ENCODE data around the gene ASRGL1.

The ASRGL1 gene

GRCh38 chr11:62419314-62419929, 82.2 kb downstream of the ASRGL1 start:
- no peak for DNase-seq

GRCh38 chr11:62419943-62420342, 82.7 kb downstream of the ASRGL1 start:
- DNase-seq: no peak

GRCh38 chr11:62420882-62421281, 83.6 kb downstream of the ASRGL1 start:
- DNase-seq: no peak

DNA sequence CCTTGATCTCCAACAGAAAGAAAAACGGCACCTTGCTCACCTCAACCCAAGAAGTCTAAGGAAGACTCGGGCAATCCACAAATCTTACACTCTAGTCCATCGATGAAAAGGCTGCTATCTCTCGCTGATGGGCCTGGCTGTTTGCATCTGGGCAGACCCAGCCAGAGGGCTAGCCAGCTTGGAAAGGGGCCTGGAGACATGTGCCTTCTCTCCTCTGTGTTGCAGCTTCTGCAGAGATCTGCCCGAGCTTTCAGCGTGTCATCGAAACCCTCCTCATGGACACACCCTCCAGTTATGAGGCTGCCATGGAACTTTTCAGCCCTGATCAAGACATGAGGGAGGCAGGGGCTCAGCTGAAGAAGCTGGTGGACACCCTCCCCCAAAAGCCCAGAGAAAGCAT, 84.7 kb downstream of the ASRGL1 start:
- no peak for DNase-seq

GRCh38 chr11:62423012-62423411, 85.8 kb downstream of the ASRGL1 start:
- no peak for DNase-seq

DNA sequence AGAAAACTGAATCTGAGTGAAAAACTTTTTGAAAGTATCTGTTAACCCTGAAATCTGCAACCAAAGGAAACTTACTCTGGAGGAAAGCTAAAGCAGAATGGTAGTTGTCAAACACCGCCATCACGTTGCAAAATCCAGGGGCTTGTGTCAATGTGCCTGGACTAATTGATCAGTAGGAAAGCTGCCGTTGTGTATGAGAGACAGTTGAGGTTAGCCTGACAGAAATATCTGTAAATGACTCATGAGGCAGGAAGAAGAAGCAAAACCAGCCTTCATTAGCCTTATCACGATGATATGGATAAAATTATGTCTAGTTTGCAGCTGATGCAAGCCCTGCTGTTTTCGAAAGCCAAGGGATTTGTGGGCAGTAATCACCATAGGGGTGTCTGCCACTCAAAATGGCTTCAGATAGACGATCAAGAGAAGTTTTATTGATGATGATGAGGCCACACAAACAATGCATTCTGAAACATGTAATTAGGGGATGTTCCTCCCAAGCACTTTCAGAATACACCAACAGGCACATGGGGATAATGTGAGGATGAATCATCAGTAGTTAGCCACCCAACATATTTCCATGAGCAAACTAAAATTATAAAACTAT, 90.5 kb downstream of the ASRGL1 start:
- DNase-seq: no peak

DNA sequence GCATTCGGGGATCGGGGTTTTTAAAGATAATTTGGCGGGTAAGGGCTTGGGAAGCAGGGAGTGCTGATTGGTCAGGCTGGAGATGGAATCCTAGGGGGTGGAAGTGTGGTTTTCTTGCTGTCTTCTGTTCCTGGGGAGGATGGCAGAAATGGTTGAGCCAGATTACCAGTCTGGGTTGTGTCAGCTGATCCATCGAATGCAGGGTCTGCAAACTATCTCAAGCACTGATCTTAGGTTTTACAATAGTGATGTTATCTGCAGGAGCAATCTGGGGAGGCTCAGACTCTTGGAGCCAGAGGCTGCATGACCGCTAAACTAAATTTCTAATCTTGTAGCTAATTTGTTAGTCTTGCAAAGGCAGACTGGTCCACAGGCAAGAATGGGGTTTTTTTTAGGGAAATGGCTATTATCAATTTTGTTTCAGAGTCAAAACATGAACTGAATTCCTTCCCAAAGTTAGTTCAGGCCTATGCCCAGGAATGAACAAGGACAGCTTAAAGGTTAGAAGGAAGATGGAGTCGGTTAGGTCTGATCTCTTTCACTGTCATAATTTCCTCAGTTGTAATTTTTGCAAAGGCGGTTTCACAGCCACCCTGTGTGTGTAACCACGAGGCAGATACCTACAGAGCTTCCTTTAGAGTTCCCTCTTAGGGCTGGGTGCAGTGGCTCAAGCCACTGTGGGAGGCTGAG, 91.8 kb downstream of the ASRGL1 start:
- no peak for DNase-seq

GRCh38 chr11:62430425-62430824, 93.2 kb downstream of the ASRGL1 start:
- DNase-seq: no peak

DNA sequence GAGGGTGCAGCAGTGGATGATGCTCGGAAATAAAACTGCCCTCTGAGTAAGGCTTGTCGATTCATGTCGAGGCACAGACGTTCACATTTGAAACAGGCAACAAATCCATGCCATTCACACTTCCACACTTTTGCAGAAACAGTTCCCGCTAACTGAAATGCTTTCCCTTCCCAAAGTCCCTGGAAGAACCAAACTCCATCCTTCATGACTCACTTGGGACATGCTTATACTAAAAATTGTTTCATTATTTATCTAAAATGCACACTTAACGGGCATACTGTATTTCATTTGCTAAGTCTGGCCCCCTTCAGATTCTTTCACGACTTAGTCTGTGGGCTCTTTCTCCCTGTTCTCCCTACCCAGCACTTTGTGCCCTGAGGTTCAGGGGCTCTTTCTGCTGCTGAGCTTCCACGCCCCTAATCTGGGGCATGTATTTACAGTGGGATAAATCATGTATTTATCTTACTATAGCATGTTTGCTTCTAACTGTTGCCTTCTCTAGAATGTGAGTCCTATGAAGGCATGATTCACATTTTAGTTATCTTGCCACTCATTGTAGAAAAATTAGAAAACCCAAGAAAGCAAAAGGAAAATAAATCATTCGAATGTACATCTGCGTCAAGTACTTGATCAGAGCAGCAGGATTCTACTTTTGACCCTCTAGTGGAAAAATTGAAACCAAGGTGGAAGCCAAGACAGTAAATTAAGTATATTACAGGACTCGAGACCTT, 94.1 kb downstream of the ASRGL1 start:
- no peak for DNase-seq

DNA sequence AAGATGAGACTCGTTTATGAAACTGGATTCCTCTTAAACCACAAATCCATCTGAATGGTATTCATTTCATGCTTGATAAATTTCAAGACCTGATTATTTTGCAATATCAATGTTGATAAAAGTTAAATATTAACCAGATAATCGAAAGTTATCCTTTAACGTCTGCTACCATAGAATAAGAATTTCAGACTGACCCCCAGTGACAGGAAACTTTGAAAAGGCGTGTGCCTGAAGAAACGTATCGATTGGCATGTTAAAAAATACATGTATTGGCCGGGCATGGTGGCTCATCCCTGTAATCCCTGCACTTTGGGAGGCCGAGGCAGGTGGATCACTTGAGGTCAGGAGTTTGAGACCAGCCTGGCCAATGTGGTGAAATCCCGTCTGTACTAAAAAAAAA, 95.4 kb downstream of the ASRGL1 start:
- no peak for DNase-seq

- DNase-seq: no peak
Measured at GRCh38 chr11:62433141-62433903, 96.1 kb downstream of the ASRGL1 start.

GRCh38 chr11:62433904-62434276, 96.6 kb downstream of the ASRGL1 start:
- no peak for DNase-seq

DNA sequence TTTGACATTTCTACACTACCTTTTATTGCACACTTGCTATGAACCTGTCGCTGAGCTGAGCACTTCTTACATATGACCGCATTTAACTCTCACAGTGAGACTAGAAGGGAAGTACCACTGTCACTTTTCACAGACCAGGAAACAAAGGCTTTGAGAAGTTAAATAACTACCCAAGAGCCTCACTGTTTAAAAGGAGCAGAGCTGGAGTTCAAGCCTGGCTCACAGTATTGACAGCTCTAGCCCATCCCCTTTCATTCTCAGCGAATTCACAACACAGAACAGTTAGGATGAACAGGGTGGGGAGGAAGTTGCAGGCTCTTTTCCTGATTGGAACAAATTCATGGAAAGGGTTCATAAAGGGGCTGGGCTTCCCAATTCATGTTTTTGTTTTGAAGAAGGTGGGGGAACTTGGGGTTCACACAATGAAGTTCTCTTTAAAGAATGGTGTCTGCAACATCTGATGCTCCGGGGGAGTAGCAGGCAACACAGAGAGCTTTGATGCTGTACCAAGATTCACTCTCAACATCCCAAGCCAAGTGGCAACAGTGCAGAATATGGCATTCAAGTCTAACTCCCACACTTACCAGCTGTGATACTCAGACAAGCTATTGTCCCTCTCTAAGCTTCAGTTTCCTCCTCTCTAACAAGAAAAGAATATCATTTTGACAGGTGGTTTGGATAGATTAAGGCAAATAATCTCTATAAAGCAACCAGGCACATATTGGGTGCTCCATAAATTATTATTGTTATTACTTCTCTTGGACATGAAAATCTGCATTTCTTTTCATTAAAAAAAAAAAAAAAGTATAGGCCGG, 98.8 kb downstream of the ASRGL1 start:
- DNase-seq: no peak

DNA sequence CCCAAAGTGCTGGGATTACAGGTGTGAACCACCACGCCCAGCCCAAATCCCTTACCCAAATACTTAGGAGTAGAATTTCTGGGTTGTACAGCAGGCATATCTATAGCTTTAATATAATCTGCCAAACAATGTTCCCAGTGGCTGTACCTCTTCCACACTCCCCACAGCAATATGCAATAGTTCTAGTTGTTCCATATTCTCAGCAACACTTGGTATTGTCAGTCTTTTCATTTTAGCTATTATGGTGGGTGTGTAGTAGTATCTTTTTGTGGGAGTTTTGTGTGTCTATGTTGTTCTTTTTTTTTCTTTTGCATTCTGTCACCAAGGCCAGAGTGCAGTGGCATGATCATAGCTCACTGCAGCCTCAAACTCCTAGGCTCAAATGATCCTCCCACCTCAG, 100.4 kb downstream of the ASRGL1 start:
- DNase-seq: no peak

DNA sequence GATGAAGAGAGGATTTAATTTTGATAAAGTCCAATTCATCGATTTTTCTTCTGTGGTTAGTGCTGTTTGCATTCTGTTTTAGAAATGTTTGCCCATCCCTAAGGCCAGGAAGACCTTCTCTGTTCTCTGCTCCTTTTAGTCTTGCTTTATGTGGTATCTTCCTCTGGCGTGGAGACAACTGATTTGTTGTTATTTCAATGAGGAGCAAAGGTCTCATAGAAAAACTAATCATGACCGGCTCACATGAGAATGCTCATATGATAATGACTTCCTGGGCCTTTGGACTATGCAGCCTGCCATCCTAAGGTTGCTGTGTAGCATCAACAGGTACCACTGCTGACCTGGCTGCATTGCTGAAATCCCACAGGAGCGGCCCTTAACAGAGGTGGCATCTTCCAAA, 101.4 kb downstream of the ASRGL1 start:
- DNase-seq: no peak

- no peak for DNase-seq
Measured at GRCh38 chr11:62439785-62440602, 102.7 kb downstream of the ASRGL1 start.
